ENCODE measurements around the gene CDK5.
"Not testable (repeated sequence)": the region's sequence is repeated elsewhere in the genome, so short reads cannot be mapped to it uniquely, and the experiment has no call there.

Gene CDK5

GRCh38 chr7:151056283-151056665 is 1.4 kb downstream of the CDK5 start:
- DNase-seq = no peak

- no peak for DNase-seq
Measured at GRCh38 chr7:151053751-151054150, 3.9 kb downstream of the CDK5 start.

DNA sequence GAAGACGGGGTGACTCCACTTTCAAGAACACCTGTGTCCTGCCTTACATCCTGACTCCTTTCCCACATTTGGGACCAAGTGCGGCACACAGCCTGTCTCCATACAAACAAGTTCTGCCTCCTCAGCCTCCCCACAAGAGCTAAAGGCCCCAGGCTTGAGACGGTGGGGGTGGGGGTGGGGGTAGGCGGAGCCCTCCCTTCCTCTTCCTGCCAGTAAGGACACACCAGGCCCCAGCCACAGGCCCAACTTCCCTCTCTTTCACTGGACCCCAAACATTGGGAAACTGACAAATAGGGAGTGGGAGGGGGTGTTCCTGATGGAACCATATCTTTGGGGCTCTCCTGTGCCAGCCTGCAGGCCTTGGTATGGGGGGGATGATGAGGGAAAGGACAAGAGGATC is 4.6 kb downstream of the CDK5 start:
- no peak for DNase-seq

GRCh38 chr7:151051108-151051507 is 6.6 kb downstream of the CDK5 start:
- peak; percentile 59 for DNase-seq

- no peak for DNase-seq
Measured at GRCh38 chr7:151048911-151049463, 8.7 kb downstream of the CDK5 start.

DNA sequence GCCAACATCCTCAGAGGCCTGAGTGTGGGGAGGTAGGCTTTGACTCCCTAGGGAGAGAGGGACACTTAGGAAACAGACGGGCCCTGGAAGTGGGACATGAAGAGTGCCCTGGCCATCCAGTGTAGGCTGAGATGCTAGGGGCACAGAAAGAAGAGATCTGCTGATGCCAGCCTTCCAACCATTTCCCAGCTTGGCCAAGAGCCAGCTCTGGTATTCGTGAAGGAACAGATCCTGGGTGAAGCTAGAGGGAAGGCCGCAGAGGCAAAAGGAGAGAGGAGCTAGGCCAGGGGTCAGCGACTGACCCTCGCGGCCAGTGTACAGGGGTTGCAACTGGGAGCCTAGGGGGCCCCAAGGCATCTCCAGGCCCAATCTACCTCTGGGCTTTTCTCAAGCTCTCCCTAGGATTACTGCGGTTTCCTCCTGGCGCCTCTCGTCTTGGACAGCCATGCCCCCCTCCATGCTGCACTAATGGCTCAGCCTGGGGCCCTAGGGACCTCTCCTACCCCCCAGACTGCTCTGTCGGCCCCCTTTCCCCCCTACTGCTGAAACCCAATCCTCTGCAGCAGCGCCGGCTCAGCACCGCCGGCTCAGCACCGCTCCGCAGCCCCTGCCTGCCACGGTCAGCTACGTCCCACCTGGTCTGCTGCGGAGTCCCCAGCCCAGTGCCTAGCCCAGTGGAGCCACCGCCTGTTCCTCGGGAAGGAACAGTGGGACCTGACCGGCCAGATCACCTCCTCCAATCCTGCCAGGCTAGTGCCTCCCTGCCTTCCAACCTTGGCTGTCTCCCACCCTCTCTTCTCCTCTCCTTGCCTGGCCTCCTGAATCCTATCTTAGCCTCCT is 9.5 kb downstream of the CDK5 start, which contains the start of gene ASIC3:
TSS of gene ASIC3 (plus strand) at position 556 of the 840 bp plus-strand sequence. CDS start 355 bp downstream, outside the sequence.
- DNase-seq = no peak

DNA sequence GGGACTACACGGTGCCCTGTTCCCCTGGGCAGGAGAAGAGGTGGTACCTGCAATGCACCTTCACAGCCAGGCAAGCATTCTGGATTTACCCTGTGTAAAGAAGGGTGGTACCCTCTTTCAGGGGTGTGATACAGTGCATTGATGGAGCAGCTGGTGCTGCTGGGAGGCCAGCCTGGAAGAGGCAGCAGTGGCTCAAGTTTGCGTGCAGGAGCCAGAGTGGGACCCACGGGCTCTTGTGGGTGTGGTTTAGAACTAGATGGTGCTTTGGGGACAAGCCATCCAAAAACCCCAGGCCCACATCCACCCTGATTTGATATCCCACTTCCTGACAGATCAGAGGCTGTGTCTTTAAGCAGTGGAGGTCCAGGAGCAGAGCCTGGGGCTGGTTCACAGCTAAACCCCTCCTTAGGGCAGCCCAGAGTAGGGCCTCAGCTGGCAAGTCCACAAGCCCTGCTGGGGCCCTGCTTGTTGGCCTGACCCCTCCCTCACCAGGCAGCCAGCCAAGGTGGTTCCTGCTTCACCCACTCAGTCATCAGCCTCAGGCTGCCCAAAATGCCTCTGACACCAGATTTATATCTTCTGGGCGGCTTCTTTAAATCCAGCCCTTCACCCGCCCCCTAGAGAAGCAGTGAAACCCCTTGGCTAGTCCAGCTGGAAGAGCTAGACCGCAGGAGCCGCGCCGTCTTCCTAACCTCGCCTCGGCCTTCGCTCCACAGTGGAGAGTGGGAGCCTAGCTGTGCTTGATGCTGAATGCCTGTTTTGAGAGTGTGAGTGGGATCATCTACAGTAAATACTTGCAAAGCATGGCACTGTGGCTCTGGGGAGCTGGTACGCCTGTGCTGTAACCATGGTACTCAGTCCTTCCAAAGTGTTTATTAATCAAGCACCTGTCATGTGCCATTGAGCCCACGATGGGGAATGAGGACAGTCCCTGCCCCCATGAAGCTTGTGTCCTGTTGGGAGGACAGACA is 10.8 kb downstream of the CDK5 start:
- DNase-seq = no peak

GRCh38 chr7:151045967-151046366 is 11.7 kb downstream of the CDK5 start:
- no peak for DNase-seq

DNA sequence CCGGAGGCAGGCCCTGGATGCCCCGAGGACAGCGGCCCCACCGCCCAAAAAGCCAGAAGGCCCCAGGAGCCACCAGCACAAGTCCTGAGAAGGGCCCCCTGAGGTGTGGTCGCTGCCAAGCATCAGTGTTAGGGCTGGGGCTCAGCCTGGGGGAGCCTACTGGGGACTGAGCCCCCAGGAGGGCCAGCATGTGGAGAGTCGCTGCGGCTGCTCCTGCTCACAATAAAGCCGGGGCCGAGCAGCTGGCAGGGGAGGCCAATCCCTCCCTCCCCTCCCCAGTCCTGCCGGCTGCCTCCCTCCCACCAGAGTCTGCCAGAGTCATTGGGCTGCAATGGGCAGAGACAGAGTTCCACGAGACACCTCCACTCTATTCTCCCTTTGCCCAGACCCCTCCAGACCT is 12.4 kb downstream of the CDK5 start:
- no peak for DNase-seq

GRCh38 chr7:151043959-151044358 is 13.7 kb downstream of the CDK5 start:
- DNase-seq = no peak

DNA sequence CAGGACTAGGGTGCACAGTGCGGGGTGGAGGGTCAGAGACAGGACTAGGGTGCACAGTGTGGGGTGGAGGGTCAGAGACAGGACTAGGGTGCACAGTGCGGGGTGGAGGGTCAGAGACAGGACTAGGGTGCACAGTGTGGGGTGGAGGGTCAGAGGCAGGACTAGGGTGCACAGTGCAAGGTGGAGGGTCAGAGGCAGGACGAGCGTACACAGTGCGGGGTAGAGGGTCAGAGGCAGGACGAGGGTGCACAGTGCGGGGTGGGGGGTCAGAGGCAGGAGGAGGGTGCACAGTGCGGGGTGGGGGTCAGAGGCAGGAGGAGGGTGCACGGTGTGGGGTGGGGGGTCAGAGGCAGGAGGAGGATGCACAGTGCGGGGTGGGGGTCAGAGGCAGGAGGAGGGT is 14.2 kb downstream of the CDK5 start:
- not testable (repeated sequence) for DNase-seq

GRCh38 chr7:151040616-151041375 is 16.9 kb downstream of the CDK5 start:
- DNase-seq = no peak

DNA sequence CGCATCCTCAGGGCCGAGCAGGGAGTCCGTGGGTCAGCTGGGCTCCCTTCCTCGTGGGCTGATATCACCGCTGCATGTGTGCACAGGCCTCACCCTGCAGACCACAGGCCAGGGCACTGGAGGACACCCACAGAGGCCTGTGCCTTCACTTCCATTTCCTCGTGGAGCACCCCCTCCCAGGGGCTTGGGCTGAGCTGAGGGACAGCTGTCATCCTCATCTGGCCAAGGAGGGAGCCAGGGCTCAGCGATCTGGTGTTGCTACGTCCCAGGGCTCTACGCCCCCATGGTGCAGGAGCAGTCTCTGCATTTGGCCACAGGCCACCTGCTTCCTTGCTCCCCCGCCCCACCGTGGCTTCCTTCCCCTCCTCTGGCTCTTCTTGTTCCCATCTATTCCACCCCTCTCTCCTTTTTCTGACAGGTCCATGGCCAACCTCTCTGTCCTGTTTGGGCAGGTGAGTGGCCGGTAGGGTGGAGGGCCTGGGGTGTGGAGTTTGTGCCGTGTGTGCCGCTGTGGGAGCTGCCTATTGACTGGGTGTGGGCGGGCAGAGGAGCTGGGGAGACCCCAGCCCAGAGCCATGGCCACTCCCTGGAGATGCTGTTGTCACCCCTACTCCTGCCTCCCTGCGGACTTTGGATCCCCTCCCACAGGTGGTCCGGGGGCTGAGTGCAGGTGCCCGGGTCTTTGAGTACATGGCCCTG is 17.7 kb downstream of the CDK5 start:
- DNase-seq = no peak

DNA sequence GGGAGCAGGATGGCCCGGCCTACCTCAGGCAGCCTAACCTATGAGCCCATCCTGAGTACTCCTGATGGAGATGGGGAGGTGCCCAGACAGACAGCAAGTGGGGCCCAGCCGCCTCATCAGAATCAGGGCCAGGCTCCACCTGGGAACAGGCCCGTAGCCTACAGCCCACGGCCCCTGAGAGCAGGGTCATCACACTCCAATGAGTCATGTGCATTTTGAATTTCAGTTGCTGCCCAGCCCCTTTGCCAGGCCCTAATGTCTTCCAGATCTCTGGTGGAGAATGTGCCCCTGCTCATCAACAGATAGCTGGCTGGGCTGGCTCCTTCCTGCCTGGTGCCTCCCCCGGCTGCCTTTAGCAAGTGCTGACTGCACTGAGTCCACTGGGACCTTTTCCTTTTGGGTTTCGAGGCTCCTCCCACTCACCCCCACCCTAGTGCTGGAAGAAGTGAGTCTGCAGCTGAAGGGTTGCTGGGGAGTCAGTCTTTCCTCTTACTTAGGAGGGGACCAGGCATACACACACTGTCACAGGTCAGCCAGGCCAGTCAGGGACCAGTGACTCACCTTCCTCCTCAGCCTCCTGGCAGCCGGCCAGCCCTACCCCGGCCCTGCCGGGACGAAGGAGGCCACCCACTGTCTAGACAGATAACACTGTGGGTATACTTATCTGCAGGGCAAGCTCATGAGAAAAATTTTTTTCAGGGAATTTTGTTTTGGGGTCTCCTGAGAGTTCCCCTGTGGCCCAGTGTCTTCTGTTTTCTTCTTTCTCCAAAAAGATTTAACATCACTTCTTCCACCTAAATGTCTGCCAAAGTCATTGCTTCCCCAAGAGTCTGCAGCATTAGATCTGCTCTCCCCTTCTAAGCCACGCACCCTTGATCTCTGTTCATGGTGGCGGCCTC is 18.5 kb downstream of the CDK5 start:
- DNase-seq = no peak

DNA sequence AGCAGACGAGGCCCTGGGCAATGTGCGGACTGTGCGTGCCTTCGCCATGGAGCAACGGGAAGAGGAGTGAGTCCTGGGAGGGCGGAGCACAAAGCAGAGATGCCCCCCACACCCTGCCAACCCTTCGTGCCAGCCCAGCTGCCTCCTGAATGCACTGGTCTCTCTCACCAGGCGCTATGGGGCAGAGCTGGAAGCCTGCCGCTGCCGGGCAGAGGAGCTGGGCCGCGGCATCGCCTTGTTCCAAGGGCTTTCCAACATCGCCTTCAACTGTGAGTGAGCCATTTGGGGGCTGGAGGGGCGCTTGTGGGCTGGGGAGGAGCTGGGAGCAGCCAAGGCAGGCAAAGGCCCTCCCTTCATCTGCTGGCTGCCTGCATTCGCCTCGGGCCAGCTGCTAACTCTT is 21.8 kb downstream of the CDK5 start:
- DNase-seq = no peak

GRCh38 chr7:151035026-151035717 is 22.5 kb downstream of the CDK5 start:
- no peak for DNase-seq

GRCh38 chr7:151034312-151035025 is 23.2 kb downstream of the CDK5 start:
- no peak for DNase-seq

GRCh38 chr7:151033864-151034249 is 23.8 kb downstream of the CDK5 start:
- no peak for DNase-seq

Measured in central memory CD4-positive, alpha-beta T cell (primary cell).